CMK (cell line): Measurements from ENCODE around the gene ACBD6.

ENCODE experiments used
- DNase-seq: peaks from one replicate; pipeline ENCODE4 v3.0.0-alpha.2; 2010; ENCODE audit warnings: low read depth

The ACBD6 gene

GRCh38 chr1:180255536-180256340, 246.6 kb downstream of the ACBD6 start:
- no peak for DNase-seq

GRCh38 chr1:180254854-180255253, 247.5 kb downstream of the ACBD6 start:
- DNase-seq, result no peak

GRCh38 chr1:180254496-180254819, 247.9 kb downstream of the ACBD6 start:
- DNase-seq, result no peak

GRCh38 chr1:180253585-180254495, 248.5 kb downstream of the ACBD6 start:
- DNase-seq, result no peak

- peak; percentile 81 for DNase-seq
Observed at GRCh38 chr1:180252638-180253536, 249.5 kb downstream of the ACBD6 start.

- DNase-seq, result no peak
Observed at GRCh38 chr1:180251526-180252305, 250.7 kb downstream of the ACBD6 start.

GRCh38 chr1:180250883-180251509, 251.4 kb downstream of the ACBD6 start:
- no peak for DNase-seq

GRCh38 chr1:180250499-180250770, 251.9 kb downstream of the ACBD6 start:
- DNase-seq, result no peak

- no peak for DNase-seq
Observed at GRCh38 chr1:180249725-180250498, 252.5 kb downstream of the ACBD6 start.

GRCh38 chr1:180248731-180249681, 253.4 kb downstream of the ACBD6 start:
- DNase-seq, result no peak

GRCh38 chr1:180248176-180248575, 254.2 kb downstream of the ACBD6 start:
- DNase-seq, result no peak

- DNase-seq, result no peak
Observed at GRCh38 chr1:180247580-180247979, 254.8 kb downstream of the ACBD6 start.

GRCh38 chr1:180247061-180247460, 255.3 kb downstream of the ACBD6 start:
- DNase-seq, result no peak

GRCh38 chr1:180246579-180246978, 255.8 kb downstream of the ACBD6 start:
- DNase-seq, result no peak

- no peak for DNase-seq
Observed at GRCh38 chr1:180244840-180245239, 257.5 kb downstream of the ACBD6 start.

- no peak for DNase-seq
Observed at GRCh38 chr1:180243517-180244221, 258.7 kb downstream of the ACBD6 start.

GRCh38 chr1:180241716-180242544, 260.4 kb downstream of the ACBD6 start:
- no peak for DNase-seq
